B cell (primary cell): ENCODE measurements around the gene SGCD. TPM values are rescaled to one million over a fixed set of nuclear protein-coding genes. Genes with fewer than 3 reads are reported as not detected.

Experiments used
- ATAC-seq: fragments of 200-7000 bp; cut with Tn5 transposase; one replicate; pipeline ENCODE4 v1.10.0; 2021; ENCODE audit warnings: low read depth, mild to moderate bottlenecking, moderate number of reproducible peaks, moderate library complexity
- CTCF ChIA-PET: fragments of 350-600 bp; sonication (Branson Sonifier 250); formaldehyde crosslinking; loops from one replicate; lab custom pipeline; 2021; ENCODE audit warnings: antibody characterized with exemption, inconsistent platforms; lab: Charles Lee
- POLR2A ChIA-PET: fragments of 350-600 bp; sonication (Branson Sonifier 250); formaldehyde crosslinking; loops from one replicate; lab custom pipeline; 2021; ENCODE audit warnings: antibody characterized with exemption; lab: Charles Lee
- DNase-seq: peaks from one replicate; pipeline ENCODE4 v3.0.0; 2013
- H2AFZ ChIP-seq: 2 replicates; pipeline ENCODE4 v1.6.1; 2012; ENCODE audit warnings: mild to moderate bottlenecking, low read depth, low read length; ENCODE audit not compliant: insufficient read depth, poor library complexity, severe bottlenecking
- H3K27ac ChIP-seq, 2 donors: 1 replicate in 1 of 2; 2 replicates in 1 of 2; pipeline ENCODE4 v1.5.1; 2012 to 2013; ENCODE audit warnings: low read length in 2 of 2, mild to moderate bottlenecking in 2 of 2, moderate library complexity in 1 of 2
- H3K27me3 ChIP-seq, 4 experiments: fragments of 200-600 bp in 1 of 4; sonication (generic) in 1 of 4; replicated peaks in 1 of 4; 1 replicate in 2 of 4; 2 replicates in 2 of 4; pipeline versions ENCODE4 v1.6.1 to v1.7.0; 2013 to 2016; ENCODE audit warnings: low read length in 3 of 4, mild to moderate bottlenecking in 2 of 4, mixed read lengths in 1 of 4, moderate library complexity in 1 of 4; ENCODE audit not compliant: insufficient read depth in 4 of 4, control insufficient read depth in 3 of 4; ENCODE audit errors: control extremely low read depth in 1 of 4
- H3K36me3 ChIP-seq, 2 experiments: replicated peaks in 1 of 2; 1 replicate in 1 of 2; 2 replicates in 1 of 2; pipeline versions ENCODE4 v1.6.1 to v1.7.1; 2013; ENCODE audit warnings: low read length in 1 of 2; ENCODE audit not compliant: insufficient read depth in 2 of 2, control insufficient read depth in 1 of 2; ENCODE audit errors: control extremely low read depth in 1 of 2, extremely low read depth in 1 of 2
- H3K4me1 ChIP-seq, 2 donors: fragments of 200-600 bp in 1 of 2; sonication (generic) in 1 of 2; 1 replicate in 1 of 2; 2 replicates in 1 of 2; pipeline versions ENCODE4 v1.5.1 to v1.6.1; 2013 to 2017; ENCODE audit warnings: low read length in 2 of 2; ENCODE audit not compliant: control insufficient read depth in 2 of 2, insufficient read depth in 2 of 2
- H3K4me2 ChIP-seq: replicated peaks from 2 replicates; pipeline ENCODE3; 2012; ENCODE audit warnings: mild to moderate bottlenecking, low read depth, low read length; ENCODE audit not compliant: poor library complexity, severe bottlenecking
- H3K4me3 ChIP-seq, 5 experiments: fragments of 200-600 bp in 1 of 5; sonication (generic) in 1 of 5; 1 replicate in 3 of 5; 2 replicates in 2 of 5; pipeline versions ENCODE4 v1.5.1 to v1.7.0; 2011 to 2016; ENCODE audit warnings: low read length in 4 of 5, mild to moderate bottlenecking in 4 of 5, low read depth in 2 of 5, control low read depth in 1 of 5, moderate library complexity in 1 of 5; ENCODE audit not compliant: insufficient read depth in 1 of 5; ENCODE audit errors: control extremely low read depth in 1 of 5, extremely low read depth in 1 of 5
- H3K79me2 ChIP-seq: fragments of 200-600 bp; sonication (generic); one replicate; pipeline ENCODE4 v1.6.0; 2016; ENCODE audit warnings: low read length; ENCODE audit not compliant: control insufficient read depth, insufficient read depth
- H3K9ac ChIP-seq: fragments of 200-600 bp; sonication (generic); 2 replicates; pipeline ENCODE4 v1.6.1; 2017; ENCODE audit warnings: mild to moderate bottlenecking, low read length, moderate library complexity
- H3K9me3 ChIP-seq, 3 donors: one replicate each; pipeline versions ENCODE4 v1.6.1 to v1.7.1; 2013; ENCODE audit warnings: low read length in 2 of 3; ENCODE audit not compliant: control insufficient read depth in 2 of 3, insufficient read depth in 1 of 3; ENCODE audit errors: control extremely low read depth in 1 of 3
- H4K20me1 ChIP-seq: 2 replicates; pipeline ENCODE4 v1.6.0; 2012; ENCODE audit warnings: mild to moderate bottlenecking, low read length; ENCODE audit not compliant: insufficient read depth, control insufficient read depth, poor library complexity, severe bottlenecking
- H3K27ac Mint-ChIP-seq: one replicate; pipeline ENCODE4 v1.8.0; 2021; ENCODE audit warnings: mixed read lengths
- H3K27me3 Mint-ChIP-seq: one replicate; pipeline ENCODE4 v1.8.0; 2021; ENCODE audit warnings: mixed read lengths
- H3K4me1 Mint-ChIP-seq: one replicate; pipeline ENCODE4 v1.8.0; 2021; ENCODE audit warnings: mixed read lengths
- H3K4me3 Mint-ChIP-seq: one replicate; pipeline ENCODE4 v1.8.0; 2021; ENCODE audit warnings: mixed read lengths
- H3K9me3 Mint-ChIP-seq: one replicate; pipeline ENCODE4 v1.8.0; 2022; ENCODE audit warnings: mixed read lengths; ENCODE audit not compliant: insufficient read depth
- EZH2 ChIP-seq: IDR thresholded peaks from 2 replicates; pipeline ENCODE4 v1.6.1; 2012; ENCODE audit warnings: borderline replicate concordance, low read depth, mild to moderate bottlenecking, moderate library complexity, low read length; ENCODE audit not compliant: insufficient read depth, poor library complexity, severe bottlenecking
- WGBS: methylation state at CpG from one replicate; pipeline ENCODE4 v1.1.5; 2013; ENCODE audit warnings: missing lambda C conversion rate; ENCODE audit not compliant: insufficient coverage; 5-methylcytosine and 5-hydroxymethylcytosine counted together
- intact Hi-C: fragments of 100-400 bp; cut with micrococcal nuclease; formaldehyde crosslinking; loops from one replicate; pipeline ENCODE4 v1.10.0; 2022
- polyA plus RNA-seq: library from polyadenylated mRNA; depleted of rRNA; stranded (reverse); fragments of >200 nt; gene quantifications from 2 replicates; pipeline ENCODE4 v1.2.3, GENCODE V29; 2012
- total RNA-seq, 2 donors: library from RNA; stranded (reverse); fragments of 120-200 nt in 1 of 2; gene quantifications; 1 replicate in 1 of 2; 2 replicates in 1 of 2; pipeline versions ENCODE4 v1.2.3 to v1.2.4, GENCODE V29; 2013 to 2022
- TF ChIP-seq, protein P1 (sequence below): fragments of 200-600 bp; IDR thresholded peaks from one replicate; pipeline ENCODE4 v1.8.0; 2022; ENCODE audit warnings: antibody characterized with exemption, mild to moderate bottlenecking

SGCD gene
- total and polyA plus RNA-seq, 2 donors (not counting 1 experiment from before 2014, with no cell fraction given) = not detected

DNA sequence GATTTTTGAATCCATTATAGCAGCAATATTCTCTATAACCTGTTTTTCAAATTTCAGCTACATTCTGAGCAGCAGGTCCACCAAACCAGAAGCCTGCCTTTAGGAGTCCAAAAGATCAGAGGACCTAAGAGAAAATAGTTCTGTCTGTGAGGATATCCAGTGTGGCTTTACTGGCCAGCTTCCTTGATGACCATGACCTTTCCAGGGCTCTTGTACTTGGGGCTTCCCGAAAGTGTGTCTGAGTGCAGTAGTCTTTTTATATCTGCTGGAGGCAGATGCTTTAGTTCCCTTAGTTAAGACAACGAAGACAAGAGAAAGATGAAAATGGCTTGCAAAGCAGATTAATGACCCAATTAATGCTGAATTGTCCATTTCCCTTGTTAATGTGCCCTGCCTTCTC, 72.4 kb downstream of the SGCD start:
- H3K27ac ChIP-seq = no peak overlapping the region
- H3K9me3 ChIP-seq = no peaks in the 10 kb centered on the region
- TF ChIP-seq, protein P1, sequence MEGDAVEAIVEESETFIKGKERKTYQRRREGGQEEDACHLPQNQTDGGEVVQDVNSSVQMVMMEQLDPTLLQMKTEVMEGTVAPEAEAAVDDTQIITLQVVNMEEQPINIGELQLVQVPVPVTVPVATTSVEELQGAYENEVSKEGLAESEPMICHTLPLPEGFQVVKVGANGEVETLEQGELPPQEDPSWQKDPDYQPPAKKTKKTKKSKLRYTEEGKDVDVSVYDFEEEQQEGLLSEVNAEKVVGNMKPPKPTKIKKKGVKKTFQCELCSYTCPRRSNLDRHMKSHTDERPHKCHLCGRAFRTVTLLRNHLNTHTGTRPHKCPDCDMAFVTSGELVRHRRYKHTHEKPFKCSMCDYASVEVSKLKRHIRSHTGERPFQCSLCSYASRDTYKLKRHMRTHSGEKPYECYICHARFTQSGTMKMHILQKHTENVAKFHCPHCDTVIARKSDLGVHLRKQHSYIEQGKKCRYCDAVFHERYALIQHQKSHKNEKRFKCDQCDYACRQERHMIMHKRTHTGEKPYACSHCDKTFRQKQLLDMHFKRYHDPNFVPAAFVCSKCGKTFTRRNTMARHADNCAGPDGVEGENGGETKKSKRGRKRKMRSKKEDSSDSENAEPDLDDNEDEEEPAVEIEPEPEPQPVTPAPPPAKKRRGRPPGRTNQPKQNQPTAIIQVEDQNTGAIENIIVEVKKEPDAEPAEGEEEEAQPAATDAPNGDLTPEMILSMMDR = no peak
- TF ChIP-seq EZH2 = no peak
- Mint-ChIP-seq H3K9me3 (no peaks in the 10 kb centered on the region), H3K27me3 (no peaks in the 10 kb centered on the region), H3K4me1 (peaks cover 15% of the 10 kb centered on the region), H3K27ac (no peak overlapping the region), H3K4me3 (no peak overlapping the region)
- 93% methylated on average over 2 of the region's 2 CpGs for WGBS
- peaks cover 10 to 17% of the 10 kb centered on the region in 2 donors for H3K4me1 ChIP-seq
- no peak overlapping the region for H3K9ac ChIP-seq
- ChIA-PET POLR2A (no interaction called here), CTCF (no interaction called here)
- H3K36me3 ChIP-seq = no peaks in the 10 kb centered on the region
- DNase-seq (no peak), ATAC-seq (no peak)
- no peaks in the 10 kb centered on the region for H3K79me2 ChIP-seq
- intact Hi-C loops = no loop called here
- H2AFZ ChIP-seq = no peak overlapping the region
- H3K4me2 ChIP-seq = no peak overlapping the region
- no peaks in the 10 kb centered on the region for H3K27me3 ChIP-seq
- no peak overlapping the region for H3K4me3 ChIP-seq
- no peaks in the 10 kb centered on the region for H4K20me1 ChIP-seq

DNA sequence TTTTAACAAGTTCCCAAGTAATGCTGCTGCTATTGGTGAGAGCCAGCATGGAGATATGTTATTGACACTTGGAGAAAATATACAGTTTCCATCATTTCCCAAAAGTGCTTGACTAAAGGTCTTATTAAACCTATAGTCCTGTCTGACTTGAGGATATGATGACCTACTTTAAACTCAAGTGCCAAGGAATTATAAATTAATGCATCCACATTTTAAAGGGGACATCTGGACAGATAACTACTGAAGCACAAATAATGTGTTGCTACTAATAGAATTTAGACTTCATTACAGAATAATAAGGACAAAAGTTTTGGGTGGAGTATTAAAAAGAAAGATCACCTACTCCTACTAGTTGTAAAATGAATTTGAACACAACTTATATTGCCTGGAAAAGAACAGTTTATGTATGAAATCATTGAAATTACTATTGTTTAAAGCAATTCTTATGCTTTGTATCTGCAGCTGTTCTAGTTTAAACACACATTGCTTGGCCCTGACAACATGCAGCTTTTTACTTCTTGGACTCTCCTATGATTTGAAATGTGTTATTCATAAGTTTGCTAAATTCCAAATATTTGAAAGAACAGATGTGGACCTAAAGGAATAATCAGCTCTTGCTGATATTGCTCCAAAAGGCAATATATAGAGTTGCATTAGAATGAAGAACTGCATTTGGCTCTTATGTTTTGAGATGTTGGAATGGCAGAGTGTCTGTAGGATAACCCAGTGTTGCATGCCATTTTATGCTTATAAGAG, 73.4 kb downstream of the SGCD start:
- H3K9ac ChIP-seq = no peak overlapping the region
- no peak overlapping the region for H2AFZ ChIP-seq
- no peaks in the 10 kb centered on the region for H3K36me3 ChIP-seq
- H3K9me3 ChIP-seq = no peaks in the 10 kb centered on the region
- Mint-ChIP-seq H3K27ac (no peak overlapping the region), H3K4me3 (no peak overlapping the region), H3K4me1 (peaks cover 15% of the 10 kb centered on the region), H3K27me3 (no peaks in the 10 kb centered on the region), H3K9me3 (no peaks in the 10 kb centered on the region)
- no peak overlapping the region for H3K4me3 ChIP-seq
- H4K20me1 ChIP-seq = no peaks in the 10 kb centered on the region
- H3K27me3 ChIP-seq = no peaks in the 10 kb centered on the region
- no peak overlapping the region for H3K27ac ChIP-seq
- ATAC-seq = no peak
- H3K4me1 ChIP-seq = peaks cover 10 to 17% of the 10 kb centered on the region in 2 donors
- POLR2A ChIA-PET = no interaction called here
- no peaks in the 10 kb centered on the region for H3K79me2 ChIP-seq
- CTCF ChIA-PET = no interaction called here
- no peak for DNase-seq
- TF ChIP-seq, protein P1 = no peak
- intact Hi-C loops = loop anchor here (10.0 kb wide), 1 partner anchor 744 kb away; the partner anchor contains the start of gene MED7
- no peak overlapping the region for H3K4me2 ChIP-seq
